IMR-90 (cell line): ENCODE data around the gene PALLD. TPM values are rescaled to one million over a fixed set of nuclear protein-coding genes. Genes with fewer than 3 reads are reported as not detected.

Source experiments
- ATAC-seq: fragments of 200-7000 bp; cut with Tn5 transposase; 2 replicates; pipeline ENCODE4 v1.9.1; 2020; ENCODE audit warnings: low read depth, mild to moderate bottlenecking, moderate library complexity
- BruUV-seq: library from RNA; stranded (reverse); fragments of 400-500 nt; replicated peaks from 2 replicates; lab custom pipeline; 2021; lab: Mats Ljungman, UMichigan
- CTCF ChIA-PET: fragments of 300-600 bp; formaldehyde crosslinking; extraction: SDS; loops from one replicate; lab custom pipeline; 2021; ENCODE audit warnings: antibody characterized with exemption; lab: Yijun Ruan, JAX
- POLR2A ChIA-PET: fragments of 300-600 bp; sonication (Branson Sonifier 250); formaldehyde crosslinking; loops from one replicate; lab custom pipeline; 2022; ENCODE audit warnings: antibody characterized with exemption; ENCODE audit not compliant: unreplicated experiment; lab: Charles Lee
- DNase-seq: peaks from one replicate; pipeline ENCODE4 v3.0.0; 2013
- H2AFZ ChIP-seq: replicated peaks from 2 replicates; pipeline ENCODE3; 2013; ENCODE audit warnings: low read length, mild to moderate bottlenecking; ENCODE audit not compliant: poor library complexity
- H2AK5ac ChIP-seq: 2 replicates; pipeline ENCODE4 v1.6.1; 2013; ENCODE audit warnings: low read depth, low read length, inconsistent platforms
- H2AK9ac ChIP-seq: replicated peaks from 2 replicates; pipeline ENCODE3; 2013; ENCODE audit warnings: mild to moderate bottlenecking, low read depth, low read length, moderate library complexity; ENCODE audit not compliant: poor library complexity
- H2BK120ac ChIP-seq: 2 replicates; pipeline ENCODE4 v1.6.1; 2013; ENCODE audit warnings: low read depth, low read length, inconsistent platforms
- H2BK15ac ChIP-seq: 3 replicates; pipeline ENCODE4 v1.6.1; 2013; ENCODE audit warnings: low read depth, low read length, inconsistent platforms
- H2BK20ac ChIP-seq: 2 replicates; pipeline ENCODE4 v1.6.1; 2013; ENCODE audit warnings: low read depth, mild to moderate bottlenecking, inconsistent platforms, low read length, moderate library complexity
- H2BK5ac ChIP-seq: 2 replicates; pipeline ENCODE4 v1.6.1; 2013; ENCODE audit warnings: mild to moderate bottlenecking, low read depth, low read length, inconsistent platforms; ENCODE audit not compliant: poor library complexity, severe bottlenecking
- H3K14ac ChIP-seq: replicated peaks from 2 replicates; pipeline ENCODE4 v1.6.1; 2013; ENCODE audit warnings: low read depth, low read length, inconsistent platforms
- H3K18ac ChIP-seq: 2 replicates; pipeline ENCODE4 v1.6.1; 2013; ENCODE audit warnings: low read depth, low read length, control low read depth
- H3K23ac ChIP-seq: 2 replicates; pipeline ENCODE4 v1.6.1; 2013; ENCODE audit warnings: low read depth, low read length, inconsistent platforms
- H3K27ac ChIP-seq: 2 replicates; pipeline ENCODE4 v1.5.1; 2013; ENCODE audit warnings: mild to moderate bottlenecking, control low read depth, low read length; ENCODE audit not compliant: insufficient read depth
- H3K27me3 ChIP-seq: 2 replicates; pipeline ENCODE4 v1.6.1; 2013; ENCODE audit warnings: low read length; ENCODE audit not compliant: control insufficient read depth, insufficient read depth
- H3K36me3 ChIP-seq: 2 replicates; pipeline ENCODE4 v1.6.1; 2013; ENCODE audit warnings: low read length, mixed read lengths; ENCODE audit not compliant: control insufficient read depth, insufficient read depth
- H3K4ac ChIP-seq: 2 replicates; pipeline ENCODE4 v1.6.1; 2013; ENCODE audit warnings: low read depth, low read length, inconsistent platforms
- H3K4me1 ChIP-seq: 2 replicates; pipeline ENCODE4 v1.6.1; 2013; ENCODE audit warnings: low read length, mixed read lengths; ENCODE audit not compliant: control insufficient read depth, insufficient read depth
- H3K4me2 ChIP-seq: 2 replicates; pipeline ENCODE4 v1.6.1; 2013; ENCODE audit warnings: low read depth, mild to moderate bottlenecking, control low read depth, low read length, moderate library complexity
- H3K4me3 ChIP-seq: 2 replicates; pipeline ENCODE4 v1.5.1; 2013; ENCODE audit warnings: low read depth, mild to moderate bottlenecking, control low read depth, low read length, moderate library complexity; ENCODE audit not compliant: insufficient read depth
- H3K56ac ChIP-seq: 2 replicates; pipeline ENCODE4 v1.6.1; 2013; ENCODE audit warnings: low read length, inconsistent platforms; ENCODE audit not compliant: insufficient read depth; ENCODE audit errors: extremely low read depth
- H3K79me1 ChIP-seq, 2 experiments: 2 replicates each; pipeline ENCODE4 v1.6.1; 2013; ENCODE audit warnings: low read length in 2 of 2, inconsistent platforms in 1 of 2, low read depth in 1 of 2
- H3K9ac ChIP-seq: 2 replicates; pipeline ENCODE4 v1.6.1; 2013; ENCODE audit warnings: low read depth, low read length, control low read depth
- H3K9me1 ChIP-seq: 2 replicates; pipeline ENCODE4 v1.6.1; 2013; ENCODE audit warnings: low read length, inconsistent platforms; ENCODE audit not compliant: insufficient read depth
- H3K9me3 ChIP-seq: 2 replicates; pipeline ENCODE4 v1.6.1; 2013; ENCODE audit warnings: low read length; ENCODE audit not compliant: control insufficient read depth, insufficient read depth
- H4K20me1 ChIP-seq: 2 replicates; pipeline ENCODE4 v1.6.1; 2013; ENCODE audit warnings: low read length, inconsistent platforms; ENCODE audit not compliant: insufficient read depth
- H4K5ac ChIP-seq: 2 replicates; pipeline ENCODE4 v1.6.1; 2013; ENCODE audit warnings: mild to moderate bottlenecking, low read depth, low read length, control low read depth
- H4K8ac ChIP-seq, 2 experiments: 2 replicates each; pipeline ENCODE4 v1.6.1; 2013; ENCODE audit warnings: low read depth in 2 of 2, low read length in 2 of 2, control low read depth in 1 of 2, inconsistent platforms in 1 of 2
- H4K91ac ChIP-seq: 2 replicates; pipeline ENCODE4 v1.6.1; 2013; ENCODE audit warnings: low read depth, low read length, inconsistent platforms; ENCODE audit not compliant: insufficient read depth
- CEBPB ChIP-seq: IDR thresholded peaks from 2 replicates; pipeline ENCODE4 v1.6.1; 2012; ENCODE audit warnings: low read depth, low read length, improper control_type of control experiment
- FOS ChIP-seq: fragments of 150-350 bp; IDR thresholded peaks from 2 replicates; pipeline ENCODE4 v1.6.1; 2016; ENCODE audit warnings: low read depth, low read length
- MAFK ChIP-seq: IDR thresholded peaks from 2 replicates; pipeline ENCODE4 v1.6.1; 2012; ENCODE audit warnings: low read depth, low read length, improper control_type of control experiment
- WGBS, 2 experiments: methylation state at CpG; one replicate each; pipeline versions ENCODE4 v1.1.5 to v1.1.7; 2013; ENCODE audit warnings: missing lambda C conversion rate in 2 of 2; ENCODE audit not compliant: insufficient read length in 1 of 2; ENCODE audit errors: extremely low coverage in 2 of 2; 5-methylcytosine and 5-hydroxymethylcytosine counted together
- dilution Hi-C: fragments of 300-500 bp; cut with HindIII; formaldehyde crosslinking; loops from one replicate; pipeline ENCODE4 v1.14.3; 2018; ENCODE audit warnings: low sequenced_read_pairs; ENCODE audit not compliant: unreplicated experiment
- in situ Hi-C: fragments of 300-500 bp; cut with MboI; formaldehyde crosslinking; loops from 3 replicates; pipeline ENCODE4 v1.14.3; 2019; ENCODE audit warnings: low sequenced_read_pairs, inconsistent platforms, mixed read lengths
- intact Hi-C: fragments of 100-400 bp; cut with micrococcal nuclease; formaldehyde crosslinking; loops from 2 replicates; pipeline ENCODE4 v1.10.0; 2022
- polyA plus RNA-seq, 3 experiments: library from polyadenylated mRNA; depleted of rRNA; stranded (reverse); fragments of >200 nt; gene quantifications; 2 replicates each; pipeline ENCODE4 v1.2.3, GENCODE V29; 2012; ENCODE audit warnings: low replicate concordance in 1 of 3
- total RNA-seq: library from RNA; depleted of rRNA; stranded (reverse); fragments of >200 nt; gene quantifications from 2 replicates; pipeline ENCODE4 v1.2.3, GENCODE V29; 2012

Gene PALLD
- total and polyA plus RNA-seq, 2 of the 4 experiments (the other 2 are of a cell fraction): 91.0 to 91.9 TPM

DNA sequence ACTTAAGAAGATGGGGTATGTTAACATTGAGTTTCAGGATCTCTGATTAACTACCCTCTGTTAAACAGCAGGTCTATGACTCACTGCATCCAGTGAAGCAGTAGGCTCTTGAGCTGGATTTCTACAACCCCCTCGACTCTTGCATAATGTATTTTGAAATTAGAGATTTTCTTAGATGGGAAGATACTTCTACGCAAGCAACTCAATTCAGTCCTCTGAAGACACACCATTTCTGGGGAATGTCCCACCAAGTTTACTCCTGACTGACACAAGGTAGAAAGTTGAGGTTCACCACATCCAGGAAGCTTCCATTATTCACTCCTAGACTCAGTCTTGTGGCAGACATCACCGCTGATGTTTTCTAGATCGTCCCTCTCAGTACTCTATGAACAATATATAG, 12.9 kb downstream of the PALLD start:
- Histone ChIP-seq H3K56ac (no peak overlapping the region; the same call in 1 of the 2 replicates), H3K9me3 (no peaks in the 10 kb centered on the region), H4K8ac (peak overlapping the region in 1 of 2 experiments; percentile 18; a peak in 1 of 4 replicates), H2BK15ac (no peak overlapping the region), H3K36me3 (no peaks in the 10 kb centered on the region), H2AFZ (no peak overlapping the region), H3K4me3 (no peak overlapping the region), H3K23ac (no peak overlapping the region), H4K5ac (peak overlapping the region; percentile 35; the same call in 1 of the 2 replicates), H2AK5ac (no peak overlapping the region), H2AK9ac (no peak overlapping the region), H3K9me1 (no peaks in the 10 kb centered on the region), H3K14ac (no peak overlapping the region; the same call in 1 of the 2 replicates), H2BK120ac (peak overlapping the region; percentile 11; the same call in 1 of the 2 replicates), H3K9ac (no peak overlapping the region), H2BK20ac (peak overlapping the region; percentile 30), H4K91ac (no peak overlapping the region), H3K27ac (no peak overlapping the region), H3K4ac (no peak overlapping the region), H3K79me1 (no peaks in the 10 kb centered on the region), H3K18ac (peak overlapping the region; percentile 77; the same call in 1 of the 2 replicates), H3K27me3 (no peaks in the 10 kb centered on the region), H4K20me1 (no peaks in the 10 kb centered on the region), H3K4me1 (peaks cover 2% of the 10 kb centered on the region), H2BK5ac (no peak overlapping the region), H3K4me2 (peak overlapping the region; percentile 52; the same call in 1 of the 2 replicates)
- no CpG with 5 or more reads among the region's 4 CpGs for WGBS, 2 experiments
- peak; percentile 92 for DNase-seq
- peak; percentile 89 for ATAC-seq
- intact Hi-C loops (loop anchor here (1.0 to 10.0 kb wide), 4 partner anchors 27 to 335 kb away; no protein-coding TSS in a partner anchor), in situ Hi-C loops (loop anchor here (10.0 to 25.0 kb wide), 3 partner anchors 97 to 495 kb away; no protein-coding TSS in a partner anchor), dilution Hi-C loops (no loop called here)
- ChIA-PET CTCF (interaction anchor here (0.6 kb wide), 1 partner anchor 83 kb away, joined by 4 read pairs; no protein-coding TSS in a partner anchor), POLR2A (interaction anchor here (0.6 kb wide), 1 partner anchor 345 kb away, joined by 3 read pairs; no protein-coding TSS in a partner anchor)
- TF ChIP-seq FOS: peak; percentile 80; the same call in 1 of the 2 replicates
- no peak for TF ChIP-seq MAFK
- TF ChIP-seq CEBPB: peak; percentile 94
- no TSS peak for BruUV-seq
